SW 1271 (cell line): ENCODE results near the gene NUFIP1.
A peak's percentile ranks its signal among the peaks of the same experiment; 100 is the strongest.
"Not testable (repeated sequence)": the region's sequence is repeated elsewhere in the genome, so short reads cannot be mapped to it uniquely, and the experiment has no call there.

Experiments
- DNase-seq, 2 experiments: peaks; one replicate each; lab custom pipeline; 2025; lab: John Stamatoyannopoulos, UW

The NUFIP1 gene

GRCh38 chr13:44969551-44970484 is 19.5 kb downstream of the NUFIP1 start:
- DNase-seq: peak in 1 of 2 experiments; percentile 66

GRCh38 chr13:44968434-44968815 is 20.8 kb downstream of the NUFIP1 start:
- DNase-seq: no peak

- DNase-seq: peak in 1 of 2 experiments; percentile 24
Observed at GRCh38 chr13:44967704-44968433, 21.4 kb downstream of the NUFIP1 start.

GRCh38 chr13:44961997-44962396 is 27.3 kb downstream of the NUFIP1 start:
- DNase-seq: no peak

- no peak for DNase-seq
Observed at GRCh38 chr13:44955406-44955805, 33.9 kb downstream of the NUFIP1 start.

- DNase-seq: no peak
Observed at GRCh38 chr13:44954224-44954623, 35.0 kb downstream of the NUFIP1 start.

- no peak for DNase-seq
Observed at GRCh38 chr13:44952671-44953070, 36.6 kb downstream of the NUFIP1 start.

- DNase-seq: peak in 1 of 2 experiments; percentile 9
Observed at GRCh38 chr13:44951184-44951583, 38.1 kb downstream of the NUFIP1 start.

GRCh38 chr13:44943411-44943810 is 45.9 kb downstream of the NUFIP1 start:
- not testable (repeated sequence) for DNase-seq

GRCh38 chr13:44938854-44939253 is 50.4 kb downstream of the NUFIP1 start:
- DNase-seq: no peak

- DNase-seq: no peak
Observed at GRCh38 chr13:44936246-44936645, 53.0 kb downstream of the NUFIP1 start.

GRCh38 chr13:44934724-44935123 is 54.5 kb downstream of the NUFIP1 start:
- no peak for DNase-seq

GRCh38 chr13:44932850-44933251 is 56.4 kb downstream of the NUFIP1 start:
- DNase-seq: no peak

- DNase-seq: no peak
Observed at GRCh38 chr13:44932171-44932849, 57.0 kb downstream of the NUFIP1 start.

GRCh38 chr13:44930963-44931623 is 58.2 kb downstream of the NUFIP1 start:
- DNase-seq: no peak

- DNase-seq: no peak
Observed at GRCh38 chr13:44930280-44930679, 59.0 kb downstream of the NUFIP1 start.

- DNase-seq: no peak
Observed at GRCh38 chr13:44929692-44930091, 59.6 kb downstream of the NUFIP1 start.

GRCh38 chr13:44927968-44928367 is 61.3 kb downstream of the NUFIP1 start:
- no peak for DNase-seq

- DNase-seq: peak; percentile 19 to 33
Observed at GRCh38 chr13:44921931-44922758, 67.1 kb downstream of the NUFIP1 start.

- DNase-seq: no peak
Observed at GRCh38 chr13:44921246-44921877, 67.9 kb downstream of the NUFIP1 start.
